Measurements from ENCODE around the gene TGM5.

DNA sequence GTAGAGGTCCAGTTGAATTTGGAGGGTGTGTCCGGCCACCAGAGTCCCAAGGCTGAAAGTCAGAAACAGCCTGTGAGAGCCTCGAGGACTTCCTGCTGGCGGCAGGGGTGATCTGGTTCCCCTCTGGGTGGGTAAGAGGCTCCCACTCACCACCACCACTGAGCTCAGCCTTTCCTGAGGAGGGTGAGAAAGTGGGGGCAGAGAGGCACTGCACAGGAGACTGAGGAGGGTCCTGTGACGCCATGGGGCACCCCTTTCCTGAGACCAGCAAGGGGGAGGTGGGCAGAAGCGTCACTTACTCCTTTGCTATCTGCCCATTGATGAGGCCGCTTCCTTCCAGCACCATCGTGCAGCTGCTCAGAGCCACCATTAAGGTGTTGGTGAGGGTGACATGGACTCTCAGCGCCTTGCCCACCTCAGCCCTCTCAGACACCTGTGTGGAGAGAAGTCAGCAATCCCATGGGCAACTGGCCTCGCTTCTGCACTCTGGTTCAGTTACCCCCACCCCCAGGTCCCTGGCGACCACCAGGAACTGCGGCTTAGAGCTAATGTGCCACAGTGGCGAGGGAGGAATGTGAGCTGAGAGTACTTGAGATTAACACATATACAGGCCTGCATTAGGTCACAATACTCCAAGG, 10.0 kb upstream of the TGM5 start:
- TF ChIP-seq POLR2A (IDR thresholded peaks at IDR 0.05) (no peak), POLR2AphosphoS5 (IDR thresholded peaks at IDR 0.05) (no peak), EP300 (IDR thresholded peaks at IDR 0.05) (no peak)
- TF ChIP-seq, protein P1, sequence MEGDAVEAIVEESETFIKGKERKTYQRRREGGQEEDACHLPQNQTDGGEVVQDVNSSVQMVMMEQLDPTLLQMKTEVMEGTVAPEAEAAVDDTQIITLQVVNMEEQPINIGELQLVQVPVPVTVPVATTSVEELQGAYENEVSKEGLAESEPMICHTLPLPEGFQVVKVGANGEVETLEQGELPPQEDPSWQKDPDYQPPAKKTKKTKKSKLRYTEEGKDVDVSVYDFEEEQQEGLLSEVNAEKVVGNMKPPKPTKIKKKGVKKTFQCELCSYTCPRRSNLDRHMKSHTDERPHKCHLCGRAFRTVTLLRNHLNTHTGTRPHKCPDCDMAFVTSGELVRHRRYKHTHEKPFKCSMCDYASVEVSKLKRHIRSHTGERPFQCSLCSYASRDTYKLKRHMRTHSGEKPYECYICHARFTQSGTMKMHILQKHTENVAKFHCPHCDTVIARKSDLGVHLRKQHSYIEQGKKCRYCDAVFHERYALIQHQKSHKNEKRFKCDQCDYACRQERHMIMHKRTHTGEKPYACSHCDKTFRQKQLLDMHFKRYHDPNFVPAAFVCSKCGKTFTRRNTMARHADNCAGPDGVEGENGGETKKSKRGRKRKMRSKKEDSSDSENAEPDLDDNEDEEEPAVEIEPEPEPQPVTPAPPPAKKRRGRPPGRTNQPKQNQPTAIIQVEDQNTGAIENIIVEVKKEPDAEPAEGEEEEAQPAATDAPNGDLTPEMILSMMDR (IDR thresholded peaks at IDR 0.05): no peak

Measured in gastroesophageal sphincter (tissue), 3 donors.